WERI-Rb-1 (cell line): ENCODE measurements around the gene TOX2.

Experiments
- DNase-seq: peaks from one replicate; pipeline ENCODE4 v3.0.0-alpha.2; 2020
- H3K27ac ChIP-seq: fragments of 250-450 bp; sonication (Bioruptor Pico); 2 replicates; pipeline ENCODE4 v1.5.1; 2020; ENCODE audit warnings: mild to moderate bottlenecking, moderate library complexity
- H3K27me3 ChIP-seq: fragments of 250-450 bp; sonication (Bioruptor Pico); 2 replicates; pipeline ENCODE4 v1.5.1; 2021; ENCODE audit warnings: mild to moderate bottlenecking, low read depth, moderate library complexity; ENCODE audit not compliant: insufficient read depth, severe bottlenecking
- H3K36me3 ChIP-seq: fragments of 250-450 bp; sonication (Bioruptor Pico); 2 replicates; pipeline ENCODE4 v1.5.1; 2020; ENCODE audit warnings: mild to moderate bottlenecking, moderate library complexity
- H3K4me3 ChIP-seq: 2 replicates; pipeline ENCODE4 v1.5.1; 2011; ENCODE audit warnings: low read depth, mild to moderate bottlenecking, control low read depth, low read length
- H3K9me3 ChIP-seq: fragments of 250-450 bp; sonication (Bioruptor Pico); 2 replicates; pipeline ENCODE4 v1.5.1; 2021; ENCODE audit warnings: mild to moderate bottlenecking, moderate library complexity; ENCODE audit not compliant: severe bottlenecking
- CTCF ChIP-seq: IDR thresholded peaks from 2 replicates; pipeline ENCODE4 v1.5.1; 2011; ENCODE audit warnings: low read depth, mild to moderate bottlenecking, control low read depth, inconsistent platforms, low read length

Gene TOX2

GRCh38 chr20:43957392-43957791 lies 42.7 kb downstream of the TOX2 start:
- peaks cover 84% of the 10 kb centered on the region for H3K27me3 ChIP-seq
- TF ChIP-seq CTCF: no peak
- no peak overlapping the region for H3K27ac ChIP-seq
- H3K9me3 ChIP-seq: no peaks in the 10 kb centered on the region
- no peak for DNase-seq
- H3K36me3 ChIP-seq: no peaks in the 10 kb centered on the region
- H3K4me3 ChIP-seq: no peak overlapping the region

- Histone ChIP-seq H3K36me3 (no peaks in the 10 kb centered on the region), H3K27ac (no peak overlapping the region)
- no peak for DNase-seq
Measured at GRCh38 chr20:43958626-43959025, 44.0 kb downstream of the TOX2 start.

GRCh38 chr20:43959079-43959919 lies 44.6 kb downstream of the TOX2 start:
- no peak for TF ChIP-seq CTCF
- no peaks in the 10 kb centered on the region for H3K9me3 ChIP-seq
- H3K4me3 ChIP-seq: no peak overlapping the region
- H3K27me3 ChIP-seq: peaks cover 82% of the 10 kb centered on the region
- no peaks in the 10 kb centered on the region for H3K36me3 ChIP-seq
- no peak overlapping the region for H3K27ac ChIP-seq
- DNase-seq: no peak

More at GRCh38 chr20:43958626-43959025, 44.0 kb downstream of the TOX2 start:
- Histone ChIP-seq H3K4me3 (no peak overlapping the region), H3K9me3 (no peaks in the 10 kb centered on the region), H3K27me3 (peaks cover 84% of the 10 kb centered on the region)
- TF ChIP-seq CTCF: no peak

DNA sequence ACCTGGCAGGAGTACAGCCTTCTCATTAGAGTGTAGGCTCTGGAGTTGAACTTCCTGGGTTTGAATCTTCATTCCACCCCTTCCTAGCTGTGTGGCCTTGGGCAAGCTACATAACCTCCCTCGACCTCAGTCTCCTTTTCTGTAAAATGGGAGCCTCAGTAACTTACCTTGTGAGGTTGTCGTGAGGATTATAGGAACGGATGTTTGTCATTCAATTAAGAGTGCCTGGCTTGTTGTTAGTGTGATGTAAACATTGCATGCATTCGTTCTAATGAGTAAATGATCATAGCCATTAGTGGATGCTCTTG lies 45.2 kb downstream of the TOX2 start:
- Histone ChIP-seq H3K4me3 (no peak overlapping the region), H3K36me3 (no peaks in the 10 kb centered on the region), H3K27me3 (peaks cover 82% of the 10 kb centered on the region), H3K27ac (no peak overlapping the region), H3K9me3 (no peaks in the 10 kb centered on the region)
- no peak for TF ChIP-seq CTCF
- no peak for DNase-seq

DNA sequence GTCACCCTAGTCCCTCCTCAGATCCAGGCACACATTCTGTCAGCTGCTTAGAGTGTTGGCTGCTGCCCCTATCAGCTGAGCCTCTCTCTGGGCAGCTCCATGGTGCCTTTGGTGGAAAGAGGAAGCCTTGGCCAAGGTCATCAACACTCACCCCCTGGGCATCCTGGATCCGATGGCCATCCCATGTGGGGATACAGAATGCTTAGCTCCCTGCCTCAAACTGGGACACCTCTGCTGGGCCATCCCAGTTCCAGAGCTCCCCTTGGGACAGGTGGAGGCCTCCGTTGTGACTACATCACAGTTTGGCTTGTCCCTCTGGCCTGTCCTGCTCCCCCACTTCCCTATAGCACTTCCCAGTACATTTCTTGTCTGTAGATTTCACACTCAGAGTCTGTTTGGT lies 45.6 kb downstream of the TOX2 start:
- H3K4me3 ChIP-seq: no peak overlapping the region
- no peaks in the 10 kb centered on the region for H3K9me3 ChIP-seq
- no peaks in the 10 kb centered on the region for H3K36me3 ChIP-seq
- no peak for TF ChIP-seq CTCF
- peaks cover 82% of the 10 kb centered on the region for H3K27me3 ChIP-seq
- DNase-seq: no peak
- H3K27ac ChIP-seq: no peak overlapping the region

DNA sequence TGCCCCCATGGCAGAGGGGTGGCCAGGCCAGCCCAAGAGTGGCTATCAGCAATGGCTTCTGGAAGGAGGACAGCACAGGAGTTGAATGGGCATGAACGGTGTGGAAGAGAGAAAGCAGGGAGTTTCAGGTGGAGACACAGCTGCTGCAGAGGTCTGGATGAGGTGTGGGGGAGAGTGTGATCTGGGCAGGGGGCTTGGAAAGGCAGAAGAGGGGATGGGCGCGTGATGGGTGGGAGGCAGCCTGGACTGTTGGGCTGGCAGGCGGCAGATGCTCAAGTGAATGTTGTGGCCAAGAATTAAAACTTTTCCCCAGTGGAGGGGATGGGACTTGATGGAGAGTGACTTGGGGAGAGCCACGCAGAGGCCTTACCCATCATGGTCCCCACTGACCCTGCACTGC lies 46.5 kb downstream of the TOX2 start:
- H3K27me3 ChIP-seq: peaks cover 82% of the 10 kb centered on the region
- DNase-seq: no peak
- no peak overlapping the region for H3K4me3 ChIP-seq
- H3K36me3 ChIP-seq: no peaks in the 10 kb centered on the region
- H3K9me3 ChIP-seq: no peaks in the 10 kb centered on the region
- no peak for TF ChIP-seq CTCF
- no peak overlapping the region for H3K27ac ChIP-seq
